ENCODE measurements around the gene ZNF865. TPM values are rescaled to one million over a fixed set of nuclear protein-coding genes. Genes with fewer than 3 reads are reported as not detected.

ZNF865 gene
- total and polyA plus RNA-seq, 2 of the 8 experiments (the other 6 are each of a cell fraction or from before 2014, with no cell fraction given), result 3.5 to 13.6 TPM

DNA sequence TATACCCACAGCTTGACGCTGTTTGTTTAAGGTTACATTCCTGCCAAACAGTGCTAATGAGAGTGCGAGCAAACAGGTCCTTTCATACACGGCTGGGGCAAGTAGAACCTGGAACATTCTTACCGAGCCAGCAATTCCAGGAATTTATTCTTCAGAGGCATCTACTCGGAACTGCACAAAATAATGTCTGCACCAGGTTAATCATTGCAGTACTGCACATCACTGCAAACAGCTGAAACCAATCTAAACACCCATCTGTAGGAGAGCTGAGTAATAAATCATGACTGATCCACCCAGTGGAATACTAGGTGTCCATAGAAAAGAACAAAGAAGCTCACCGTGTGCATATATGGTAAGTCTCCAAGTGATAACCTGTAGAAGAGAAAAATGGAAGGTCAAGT, 23.6 kb upstream of the ZNF865 start:
- ChIA-PET CTCF (ENCODE audit: partially characterized antibody) (interaction anchor here (0.5 to 1.4 kb wide), 7 partner anchors 16 to 666 kb away, joined by 3 read pairs; partner anchors contain the start of gene FIZ1), POLR2A (ENCODE audit: partially characterized antibody) (interaction anchor here (0.7 to 2.7 kb wide), 13 partner anchors 8 to 175 kb away, joined by 3 to 27 read pairs (median 3); partner anchors contain the start of genes FIZ1, UBE2S and ZNF865)
- H3K14ac ChIP-seq (ENCODE audit: insufficient read length), result no peak overlapping the region
- H2AFZ ChIP-seq (ENCODE audit: low read length), result no peak overlapping the region
- no peak overlapping the region for H3K27ac ChIP-seq (ENCODE audit: low read depth, low read length)
- no peaks in the 10 kb centered on the region; a peak in 1 of 7 replicates for H3K27me3 ChIP-seq (replicated peaks in 1 of 4; ENCODE audit: control insufficient read depth in 3 of 4, extremely low read depth in 1 of 4, insufficient read depth in 3 of 4, low read length in 3 of 4)
- H3K79me2 ChIP-seq (ENCODE audit: control insufficient read depth in 1 of 2, insufficient read depth in 2 of 2, low read length in 2 of 2), result peaks cover 5 to 6% of the 10 kb centered on the region in 2 experiments; a peak in 3 of 4 replicates
- H3K23ac ChIP-seq (ENCODE audit: insufficient read length), result no peak overlapping the region
- H2BK12ac ChIP-seq (ENCODE audit: low read depth, low read length), result no peak overlapping the region
- H4K20me1 ChIP-seq (replicated peaks in 1 of 2; ENCODE audit: control insufficient read depth in 1 of 2, insufficient read depth in 2 of 2, low read length in 2 of 2), result peaks cover 0 to 4% of the 10 kb centered on the region in 2 experiments
- no peak overlapping the region for H2BK20ac ChIP-seq (ENCODE audit: low read length)
- FAIRE-seq, result no peak
- no peak overlapping the region for H3K4ac ChIP-seq (replicated peaks; ENCODE audit: insufficient read length, low read depth, low read length)
- peaks cover 0 to 2% (median under 1%) of the 10 kb centered on the region in 4 experiments; a peak in 4 of 7 replicates for H3K4me1 ChIP-seq (replicated peaks in 1 of 4; ENCODE audit: control insufficient read depth in 3 of 4, insufficient read depth in 4 of 4, low read length in 3 of 4)
- TF ChIP-seq SIX5 (IDR thresholded peaks at IDR 0.05; ENCODE audit: low read depth, low read length) (no peak), SRF (IDR thresholded peaks at IDR 0.05; ENCODE audit: low read depth, low read length) (no peak), POLR2A (IDR thresholded peaks at IDR 0.05; ENCODE audit: control extremely low read depth in 1 of 2, low read depth in 2 of 2, low read length in 2 of 2) (no peak), KDM1A (IDR thresholded peaks at IDR 0.05; ENCODE audit: borderline replicate concordance, low read length) (no peak), TEAD4 (IDR thresholded peaks at IDR 0.05; ENCODE audit: low read depth, low read length) (no peak), SP2 (IDR thresholded peaks at IDR 0.05; ENCODE audit: low read length) (no peak)
- no peak overlapping the region for H3K56ac ChIP-seq (replicated peaks; ENCODE audit: insufficient read length, low read depth, low read length)
- H3K36me3 ChIP-seq (ENCODE audit: control insufficient read depth in 2 of 4, insufficient read depth in 4 of 4, low read length in 3 of 4), result peaks cover 5 to 23% (median 7%) of the 10 kb centered on the region in 4 experiments; a peak in 7 of 8 replicates
- H3K4me2 ChIP-seq (ENCODE audit: insufficient read depth in 1 of 2, low read depth in 2 of 2, low read length in 2 of 2), result no peak overlapping the region; a peak in 1 of 4 replicates
- H2BK15ac ChIP-seq (ENCODE audit: low read length), result no peak overlapping the region
- H3K9ac ChIP-seq (replicated peaks in 1 of 4; ENCODE audit: extremely low read depth in 1 of 4, low read depth in 3 of 4, low read length in 3 of 4), result no peak overlapping the region
- peaks cover 8% of the 10 kb centered on the region; the same call in 1 of the 2 replicates for H3K79me1 ChIP-seq (ENCODE audit: low read depth, low read length)
- no peak overlapping the region for H3K18ac ChIP-seq (ENCODE audit: extremely low read depth, low read length)
- H3K23me2 ChIP-seq (ENCODE audit: low read depth, low read length), result peaks cover 13% of the 10 kb centered on the region; the same call in 1 of the 2 replicates
- no peak overlapping the region for H4K5ac ChIP-seq (ENCODE audit: insufficient read length, low read depth, low read length)
- H2BK5ac ChIP-seq (ENCODE audit: low read depth, low read length), result no peak overlapping the region
- no peak for DNase-seq (ENCODE audit: low read depth in 1 of 2, low spot score in 2 of 2)
- no peaks in the 10 kb centered on the region for H3K9me3 ChIP-seq (ENCODE audit: insufficient read depth in 2 of 2, low read depth in 1 of 2, low read length in 1 of 2)
- no peak overlapping the region for H3K4me3 ChIP-seq (ENCODE audit: extremely low read depth in 1 of 4, insufficient read depth in 2 of 4, low read depth in 3 of 4, low read length in 4 of 4)
- no peak overlapping the region for H2BK120ac ChIP-seq (replicated peaks; ENCODE audit: low read depth, low read length)
- H4K8ac ChIP-seq (ENCODE audit: extremely low read depth, insufficient read depth, low read length), result no peak overlapping the region
- no peak overlapping the region for H4K91ac ChIP-seq (replicated peaks; ENCODE audit: insufficient read length, low read length)
- 74% methylated on average over 6 of the region's 6 CpGs; no CpG with 5 or more reads in 1 of the 2 experiments for WGBS, 2 experiments (ENCODE audit: extremely low coverage in 1 of 2, insufficient coverage in 1 of 2, insufficient read length in 1 of 2, insufficient replicate concordance in 2 of 2, low coverage in 1 of 2, low lambda C conversion rate in 2 of 2, missing lambda C conversion rate in 1 of 2)
- no peak overlapping the region for H2AK5ac ChIP-seq (ENCODE audit: low read depth, low read length)

Data from H1 (cell line).